HG03066 (cell line): ENCODE measurements around the gene ZNF611.
"Not testable (repeated sequence)": the region's sequence is repeated elsewhere in the genome, so short reads cannot be mapped to it uniquely, and the experiment has no call there.

ENCODE experiments used
- ATAC-seq: cut with Tn5 transposase; IDR thresholded peaks from one replicate; pipeline ENCODE4 v1.9.1; 2021; ENCODE audit warnings: low read depth; ENCODE audit not compliant: unreplicated experiment

The ZNF611 gene

DNA sequence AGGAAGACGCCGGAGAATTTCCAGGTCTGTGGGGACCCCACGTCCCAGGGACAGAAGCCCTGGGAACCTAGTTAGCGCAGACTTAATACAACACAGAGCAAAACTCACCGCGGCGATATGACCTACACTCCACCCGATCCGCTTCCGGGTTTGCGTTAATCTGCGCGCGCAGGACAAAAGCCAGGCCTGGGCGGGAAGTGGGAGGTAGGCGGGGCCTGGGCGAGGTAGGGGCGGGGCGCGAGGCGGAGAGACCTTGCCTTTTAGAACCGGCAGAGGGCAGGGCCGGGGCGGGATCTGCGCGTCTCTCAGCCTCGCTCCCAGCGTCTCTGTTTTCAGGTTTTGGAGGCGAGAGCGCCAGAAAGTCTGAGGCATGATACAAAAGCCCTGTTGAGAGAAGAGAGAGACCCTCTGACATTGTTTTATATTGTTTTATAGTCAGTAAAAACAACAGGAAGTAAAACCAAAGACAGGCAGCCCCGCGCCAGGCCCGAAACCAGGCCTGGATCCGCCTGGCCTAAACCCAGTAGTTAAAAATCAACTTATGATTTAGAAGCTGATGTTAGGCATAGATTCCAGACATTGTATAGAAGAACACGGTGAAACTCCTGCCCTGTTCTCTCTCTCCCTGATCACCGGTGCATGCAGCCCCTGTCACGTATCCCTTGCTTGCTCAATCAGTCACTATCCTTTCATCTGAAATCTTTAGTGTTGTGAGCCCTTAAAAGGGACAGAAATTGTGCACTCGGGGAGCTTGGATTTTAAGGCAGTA is at the start of gene ZNF611:
TSS of gene ZNF611 (minus strand) at position 152 of the 769 bp plus-strand sequence. CDS start 19,150 bp downstream, outside the sequence.
- peak; percentile 85 for ATAC-seq

GRCh38 chr19:52782864-52783263 is 48.0 kb upstream of the ZNF611 start:
- ATAC-seq: not testable (repeated sequence)

DNA sequence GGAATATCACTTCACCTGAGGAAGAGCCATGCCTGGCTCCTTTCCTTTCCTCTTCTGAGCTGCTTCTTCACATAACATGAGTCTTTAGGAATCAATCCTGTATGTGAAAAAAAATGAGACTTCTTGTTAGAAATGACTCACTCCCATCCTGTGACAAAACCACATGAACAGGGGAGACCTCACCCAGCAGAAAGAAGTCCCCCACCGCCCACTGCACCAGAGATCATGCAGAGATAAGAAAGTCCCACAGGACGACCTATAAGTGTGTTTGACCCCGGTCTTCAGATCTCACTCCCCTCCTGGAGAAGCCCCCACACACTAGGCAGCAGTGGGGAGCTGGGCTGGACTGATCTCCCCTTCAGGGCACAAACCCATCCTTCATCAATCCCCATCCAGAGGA is 44.0 kb upstream of the ZNF611 start:
- ATAC-seq: no peak

DNA sequence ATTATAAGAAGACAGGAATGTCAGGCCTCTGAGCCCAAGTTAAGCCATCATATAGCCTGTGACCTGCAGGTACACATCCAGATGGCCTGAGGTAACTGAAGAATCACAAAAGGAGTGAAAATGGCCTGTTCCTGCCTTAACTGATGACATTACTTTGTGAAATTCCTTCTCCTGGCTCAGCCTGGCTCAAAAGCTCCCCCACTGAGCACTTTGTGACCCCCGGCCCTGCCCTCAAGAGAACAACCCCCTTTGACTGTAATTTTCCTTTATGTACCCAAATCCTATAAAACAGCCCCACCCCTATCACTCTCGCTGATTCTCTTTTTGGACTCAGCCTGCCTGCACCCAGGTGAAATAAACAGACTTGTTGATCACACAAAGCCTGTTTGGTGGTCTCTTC is 21.6 kb upstream of the ZNF611 start:
- not testable (repeated sequence) for ATAC-seq

- no peak for ATAC-seq
Observed at GRCh38 chr19:52749780-52750179, 14.9 kb upstream of the ZNF611 start.

DNA sequence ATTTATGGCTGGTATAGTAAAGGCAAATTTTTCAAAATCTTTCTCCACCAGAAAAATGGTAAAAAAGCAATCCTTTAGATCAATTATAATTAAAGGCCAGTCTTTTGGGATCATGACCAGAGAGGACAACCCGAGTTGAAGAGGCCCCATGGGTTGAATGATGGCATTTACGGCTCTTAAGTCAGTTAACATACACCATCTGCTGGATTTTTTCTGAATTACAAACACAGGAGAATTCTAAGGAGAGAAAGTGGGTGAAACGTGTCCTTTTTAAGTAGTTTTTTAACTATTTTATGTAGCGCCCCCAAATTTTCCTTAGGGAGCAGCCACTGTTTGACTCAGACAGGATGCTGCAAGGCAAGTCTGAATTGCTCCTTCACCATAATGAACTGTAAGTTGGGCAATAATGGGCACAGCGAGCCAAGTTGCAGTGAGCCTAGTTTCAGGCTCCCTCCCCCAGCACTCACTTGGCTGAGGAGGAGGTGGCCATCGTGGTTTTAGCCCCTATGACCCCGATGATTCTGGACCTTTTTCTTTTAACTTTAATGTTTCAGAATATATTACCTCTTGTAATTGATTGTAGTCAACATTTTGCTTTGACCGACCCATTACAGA is 13.6 kb upstream of the ZNF611 start:
- ATAC-seq: no peak

DNA sequence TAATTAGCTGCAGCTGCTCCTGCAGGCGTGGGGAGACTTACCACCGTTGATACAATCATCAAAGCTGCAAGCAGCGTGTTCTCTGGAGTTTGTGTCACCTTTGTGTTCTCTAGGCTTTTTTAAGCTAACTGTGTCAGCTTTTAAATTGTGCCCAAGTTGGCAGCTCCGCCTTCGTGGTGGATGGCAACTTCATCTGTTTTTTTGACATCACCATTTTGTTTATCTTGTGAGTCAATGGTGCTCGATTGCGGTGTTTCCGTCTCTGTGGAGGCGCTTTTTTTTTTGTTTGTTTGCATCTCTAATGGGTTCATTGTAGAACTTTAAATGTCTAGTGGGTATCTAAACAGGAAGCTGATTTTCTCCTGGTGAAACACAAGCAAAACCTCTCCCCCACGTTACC is 11.1 kb upstream of the ZNF611 start:
- ATAC-seq: not testable (repeated sequence)

DNA sequence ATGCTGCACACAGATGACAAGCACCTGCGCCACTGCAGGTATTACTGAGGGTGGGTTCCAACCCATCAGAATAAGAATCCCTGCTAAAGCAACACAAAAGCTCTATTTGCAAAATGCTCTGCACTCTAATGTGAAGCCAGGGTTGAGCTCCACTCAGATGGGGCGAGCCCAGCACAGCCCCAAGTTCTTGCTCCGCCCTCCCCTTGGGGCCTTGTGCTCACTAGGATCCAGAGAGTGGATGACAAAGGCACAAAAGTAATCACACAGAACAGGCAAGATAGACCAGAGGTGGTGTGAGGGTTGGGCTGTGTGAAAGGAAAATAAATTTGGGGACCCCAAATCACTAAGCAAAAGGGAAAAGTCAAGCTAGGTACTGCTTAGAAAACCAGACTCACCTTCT is 8.2 kb upstream of the ZNF611 start:
- no peak for ATAC-seq

GRCh38 chr19:52742516-52742915 is 7.7 kb upstream of the ZNF611 start:
- ATAC-seq: no peak

DNA sequence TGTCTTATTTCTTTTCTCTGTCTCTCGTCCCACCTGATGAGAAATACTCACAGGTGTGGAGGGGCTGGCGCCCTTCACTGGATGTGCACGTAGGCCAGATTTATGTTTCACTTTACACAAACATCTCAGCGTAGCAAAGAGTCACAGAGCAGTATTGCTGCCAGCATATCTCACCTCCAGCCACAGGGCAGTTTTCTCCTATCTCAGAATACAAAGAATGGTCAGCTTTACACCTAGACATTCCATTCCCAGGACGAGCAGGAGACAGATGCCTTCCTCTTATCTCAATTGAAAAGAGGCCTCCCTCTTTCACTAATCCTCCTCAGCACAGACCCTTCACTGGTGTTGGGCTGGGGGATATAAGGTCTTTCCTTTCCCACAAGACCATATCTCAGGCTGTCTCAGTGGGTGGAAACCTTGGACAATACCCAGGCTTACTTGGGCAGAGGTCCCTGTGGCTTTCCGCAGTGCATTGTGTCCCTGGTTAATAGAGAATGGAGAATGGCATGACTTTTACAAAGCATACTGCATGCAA is 7.2 kb upstream of the ZNF611 start:
- ATAC-seq: no peak

GRCh38 chr19:52741371-52741770 is 6.5 kb upstream of the ZNF611 start:
- not testable (repeated sequence) for ATAC-seq

- ATAC-seq: no peak
Observed at GRCh38 chr19:52739576-52739975, 4.7 kb upstream of the ZNF611 start.

DNA sequence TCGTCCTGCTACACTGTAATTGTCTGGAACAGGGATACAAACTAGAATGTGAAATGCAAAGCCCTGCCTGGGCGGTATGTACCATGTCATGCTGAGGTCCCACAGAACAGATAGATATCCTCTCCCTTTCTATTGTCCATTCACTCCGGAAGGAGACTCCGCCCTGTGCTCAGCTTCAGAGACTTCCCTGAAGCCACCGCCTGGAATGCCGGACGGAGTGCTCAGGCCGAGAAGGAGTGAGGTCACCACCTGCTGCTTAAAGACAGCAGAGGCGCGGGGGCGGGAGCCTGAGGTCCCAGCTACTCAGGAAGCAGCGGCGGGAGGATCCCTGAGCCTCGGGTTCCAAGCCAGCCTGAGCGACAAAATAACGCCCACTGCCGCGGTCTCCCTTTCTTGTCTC is 890 bp upstream of the ZNF611 start:
- no peak for ATAC-seq

DNA sequence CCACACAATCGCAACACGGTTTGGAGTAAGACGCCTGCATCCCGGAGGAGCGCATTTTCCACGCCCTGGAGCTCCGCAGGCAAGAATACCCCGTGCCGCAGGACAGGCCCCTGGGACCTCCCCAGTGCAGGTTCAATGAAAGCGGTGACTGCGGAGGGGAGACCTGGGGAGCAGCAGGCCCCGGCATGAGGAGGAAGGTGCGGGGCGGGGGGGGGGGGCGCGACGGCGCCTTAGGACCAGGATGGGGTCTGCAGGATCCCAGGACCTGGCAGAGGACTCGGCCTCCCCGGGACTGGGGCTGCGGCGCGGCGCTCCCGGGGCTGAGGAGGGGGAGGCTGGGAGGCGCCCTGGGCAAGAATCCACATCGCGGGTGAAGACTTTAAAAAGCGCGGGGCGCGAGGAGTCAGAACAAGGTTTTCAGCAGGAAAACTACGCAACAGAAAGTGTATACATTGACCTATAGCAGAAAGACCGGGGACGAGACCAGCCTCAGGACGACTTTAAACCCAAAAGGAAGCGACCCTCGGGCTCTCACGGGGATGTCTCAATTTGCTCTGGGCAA is 432 bp downstream of the ZNF611 start:
- ATAC-seq: peak; percentile 31

- ATAC-seq: not testable (repeated sequence)
Observed at GRCh38 chr19:52726051-52726450, 8.8 kb downstream of the ZNF611 start.

- ATAC-seq: no peak
Observed at GRCh38 chr19:52725528-52725961, 9.3 kb downstream of the ZNF611 start.

DNA sequence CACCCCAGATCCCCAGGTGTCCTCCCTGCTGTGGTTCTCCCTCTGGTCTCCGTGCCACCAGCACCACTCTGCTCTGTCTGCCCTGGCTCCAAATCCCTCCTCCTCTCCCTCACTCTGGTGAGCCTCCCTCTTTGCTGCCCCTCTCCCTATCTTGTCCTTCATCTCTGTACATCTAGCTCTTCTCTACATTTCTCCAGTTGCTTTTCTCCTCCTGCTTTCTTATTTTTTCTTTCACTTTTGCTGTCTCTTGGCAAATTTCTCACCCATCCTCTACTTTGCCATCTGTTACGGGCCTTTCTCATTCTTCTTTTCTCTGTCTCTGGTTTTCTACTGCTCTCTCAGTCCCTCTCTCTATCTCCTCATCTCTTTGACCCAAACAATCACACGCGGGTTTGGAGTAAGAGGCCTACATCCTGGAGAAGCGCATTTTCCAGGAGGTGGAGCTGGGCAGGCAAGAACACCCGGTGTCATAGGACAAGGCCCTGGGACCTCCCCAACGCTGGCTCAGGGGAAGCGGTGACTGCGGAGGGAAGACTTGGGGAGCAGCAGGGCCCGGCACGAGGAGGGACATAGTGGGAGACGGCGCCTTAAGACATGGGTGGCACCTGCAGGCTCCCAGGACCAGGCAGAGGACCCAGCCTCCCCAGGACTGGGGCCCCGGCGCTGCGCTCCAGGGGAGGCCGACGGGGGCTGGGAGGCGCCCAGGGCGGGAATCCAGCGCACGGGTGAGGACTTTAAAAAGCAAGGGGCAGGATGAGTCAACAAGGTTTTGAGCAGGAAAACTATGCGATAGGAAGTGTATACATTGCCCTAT is 9.9 kb downstream of the ZNF611 start:
- no peak for ATAC-seq

DNA sequence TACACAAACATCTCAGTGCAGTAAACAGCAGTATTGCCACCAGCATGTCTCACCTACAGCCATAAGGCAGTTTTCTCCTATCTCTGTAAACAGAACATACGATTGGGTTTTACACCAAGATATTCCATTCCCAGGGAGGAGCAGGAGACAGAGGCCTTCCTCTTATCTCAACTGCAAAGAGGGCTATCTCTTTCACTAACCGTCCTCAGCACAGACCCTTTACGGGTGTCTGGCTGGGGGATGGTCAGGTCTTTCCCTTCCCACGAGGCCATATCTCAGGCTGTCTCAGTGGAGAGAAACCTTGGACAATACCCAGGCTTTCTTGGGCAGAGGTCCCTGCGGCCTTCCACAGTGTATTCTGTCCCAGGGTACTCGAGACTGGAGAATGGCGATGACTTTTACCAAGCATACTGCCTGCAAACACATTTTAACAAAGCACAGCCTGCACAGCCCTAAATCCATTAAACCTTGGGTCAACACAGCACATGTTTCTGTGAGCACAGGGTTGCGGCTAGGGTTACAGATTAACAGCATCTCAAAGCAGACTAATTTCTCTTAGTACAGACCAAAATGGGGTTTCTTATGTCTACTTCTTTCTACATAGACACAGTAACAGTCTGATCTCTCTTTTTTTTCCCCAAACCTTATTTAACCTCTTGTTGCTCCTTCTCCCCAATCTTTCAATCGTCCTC is 10.8 kb downstream of the ZNF611 start:
- not testable (repeated sequence) for ATAC-seq

- ATAC-seq: no peak
Observed at GRCh38 chr19:52722062-52723003, 12.5 kb downstream of the ZNF611 start.
